ENCODE data around the gene ADRB2.

GRCh38 chr5:148831590-148832565, 5.5 kb downstream of the ADRB2 start:
- TF ChIP-seq CTCF (IDR thresholded peaks at IDR 0.05) = no peak
- no peak for TF ChIP-seq POLR2A (IDR thresholded peaks at IDR 0.05)

All from right lobe of liver (tissue), 4 donors.